ENCODE results near the gene RUFY2.

RUFY2 gene

GRCh38 chr10:68327889-68328786 is 78.9 kb downstream of the RUFY2 start:
- TF ChIP-seq SIN3A (IDR thresholded peaks at IDR 0.05; ENCODE audit: borderline replicate concordance, insufficient read depth, low read length) (no peak), FOXP2 (optimal IDR thresholded peaks at IDR 0.05; ENCODE audit: borderline replicate concordance, extremely low read depth, extremely low read length, insufficient read depth) (no peak), REST (IDR thresholded peaks at IDR 0.05; ENCODE audit: insufficient read depth in 1 of 2, low read depth in 2 of 2, low read length in 2 of 2) (no peak), TAF1 (IDR thresholded peaks at IDR 0.05; ENCODE audit: borderline replicate concordance, insufficient read depth, low read length) (no peak), POLR2AphosphoS5 (IDR thresholded peaks at IDR 0.05; ENCODE audit: low read depth, low read length) (no peak)

- TF ChIP-seq TAF1 (IDR thresholded peaks at IDR 0.05; ENCODE audit: borderline replicate concordance, insufficient read depth, low read length), result no peak
- no peak for TF ChIP-seq FOXP2 (optimal IDR thresholded peaks at IDR 0.05; ENCODE audit: borderline replicate concordance, extremely low read depth, extremely low read length, insufficient read depth)
- no peak for TF ChIP-seq POLR2AphosphoS5 (IDR thresholded peaks at IDR 0.05; ENCODE audit: low read depth, low read length)
- no peak for TF ChIP-seq SIN3A (IDR thresholded peaks at IDR 0.05; ENCODE audit: borderline replicate concordance, insufficient read depth, low read length)
- no peak for TF ChIP-seq REST (IDR thresholded peaks at IDR 0.05; ENCODE audit: insufficient read depth in 1 of 2, low read depth in 2 of 2, low read length in 2 of 2)
Observed at GRCh38 chr10:68318331-68319059, 88.6 kb downstream of the RUFY2 start.

GRCh38 chr10:68315582-68315981 is 91.5 kb downstream of the RUFY2 start:
- TF ChIP-seq TAF1 (IDR thresholded peaks at IDR 0.05; ENCODE audit: borderline replicate concordance, insufficient read depth, low read length), result no peak
- no peak for TF ChIP-seq SIN3A (IDR thresholded peaks at IDR 0.05; ENCODE audit: borderline replicate concordance, insufficient read depth, low read length)
- no peak for TF ChIP-seq FOXP2 (optimal IDR thresholded peaks at IDR 0.05; ENCODE audit: borderline replicate concordance, extremely low read depth, extremely low read length, insufficient read depth)
- no peak for TF ChIP-seq POLR2AphosphoS5 (IDR thresholded peaks at IDR 0.05; ENCODE audit: low read depth, low read length)
- no peak for TF ChIP-seq REST (IDR thresholded peaks at IDR 0.05; ENCODE audit: insufficient read depth in 1 of 2, low read depth in 2 of 2, low read length in 2 of 2)

- TF ChIP-seq REST (IDR thresholded peaks at IDR 0.05; ENCODE audit: insufficient read depth in 1 of 2, low read depth in 2 of 2, low read length in 2 of 2), result no peak
- no peak for TF ChIP-seq POLR2AphosphoS5 (IDR thresholded peaks at IDR 0.05; ENCODE audit: low read depth, low read length)
- TF ChIP-seq SIN3A (IDR thresholded peaks at IDR 0.05; ENCODE audit: borderline replicate concordance, insufficient read depth, low read length), result no peak
- no peak for TF ChIP-seq FOXP2 (optimal IDR thresholded peaks at IDR 0.05; ENCODE audit: borderline replicate concordance, extremely low read depth, extremely low read length, insufficient read depth)
- no peak for TF ChIP-seq TAF1 (IDR thresholded peaks at IDR 0.05; ENCODE audit: borderline replicate concordance, insufficient read depth, low read length)
Observed at GRCh38 chr10:68310531-68310930, 96.5 kb downstream of the RUFY2 start.
